Measurements from ENCODE around the gene CTIF.

- no peak for TF ChIP-seq POLR2AphosphoS5 (IDR thresholded peaks at IDR 0.05; ENCODE audit: low read depth, low read length)
- TF ChIP-seq TAF1 (IDR thresholded peaks at IDR 0.05; ENCODE audit: borderline replicate concordance, low read depth, low read length) = no peak
- TF ChIP-seq POLR2A (IDR thresholded peaks at IDR 0.05; ENCODE audit: low read depth, low read length) = no peak
Observed at GRCh38 chr18:48777744-48778116, 238.9 kb downstream of the CTIF start.
